Neural cell (in vitro differentiated cells): ENCODE results near the gene KIF6. TPM values are rescaled to one million over a fixed set of nuclear protein-coding genes. Genes with fewer than 3 reads are reported as not detected.

Experiments
- H2AFZ ChIP-seq: fragments of 200-600, 300-800 bp; sonication (generic), shearing (Covaris generic); 2 replicates; pipeline ENCODE4 v1.6.0; 2014; ENCODE audit warnings: low read depth, mild to moderate bottlenecking, antibody characterized with exemption, low read length, moderate library complexity
- H3F3A ChIP-seq: fragments of 200-600 bp; shearing (Covaris generic); 2 replicates; pipeline ENCODE4 v1.6.1; 2016; ENCODE audit warnings: mild to moderate bottlenecking, moderate library complexity, mixed read lengths, antibody characterized with exemption, low read length; ENCODE audit not compliant: insufficient read depth, poor library complexity, severe bottlenecking
- H3K27ac ChIP-seq: fragments of 200-600, 300-800 bp; sonication (generic), shearing (Covaris generic); 2 replicates; pipeline ENCODE4 v1.5.1; 2014; ENCODE audit warnings: mild to moderate bottlenecking, low read length, moderate library complexity
- H3K27me3 ChIP-seq: fragments of 300-800, 200-600 bp; sonication (generic), shearing (Covaris generic); 2 replicates; pipeline ENCODE4 v1.6.0; 2014; ENCODE audit warnings: mild to moderate bottlenecking, low read depth, low read length, moderate library complexity; ENCODE audit not compliant: insufficient read depth
- H3K36me3 ChIP-seq: fragments of 300-800, 200-600 bp; sonication (generic), shearing (Covaris generic); 2 replicates; pipeline ENCODE4 v1.5.1; 2014; ENCODE audit warnings: mild to moderate bottlenecking, antibody characterized with exemption, low read length, moderate library complexity; ENCODE audit not compliant: insufficient read depth
- H3K4me2 ChIP-seq: fragments of 300-800, 200-600 bp; sonication (generic), shearing (Covaris generic); 2 replicates; pipeline ENCODE4 v1.6.0; 2014; ENCODE audit warnings: mild to moderate bottlenecking, low read length
- H3K4me3 ChIP-seq: fragments of 300-800, 200-600 bp; sonication (generic), shearing (Covaris generic); 2 replicates; pipeline ENCODE4 v1.5.1; 2014; ENCODE audit warnings: mild to moderate bottlenecking, low read length, moderate library complexity
- H3K79me2 ChIP-seq: fragments of 200-600 bp; shearing (Covaris generic); replicated peaks from 2 replicates; pipeline ENCODE4 v1.6.0; 2014; ENCODE audit warnings: mild to moderate bottlenecking, low read length, moderate library complexity; ENCODE audit not compliant: insufficient read depth
- H3K9ac ChIP-seq: fragments of 300-800, 200-600 bp; sonication (generic), shearing (Covaris generic); 2 replicates; pipeline ENCODE4 v1.6.1; 2016; ENCODE audit warnings: mild to moderate bottlenecking, low read length, mixed read lengths
- H3K9me2 ChIP-seq: fragments of 200-600 bp; shearing (Covaris generic); 2 replicates; pipeline ENCODE4 v1.6.1; 2016; ENCODE audit warnings: mild to moderate bottlenecking, low read length, mixed read lengths; ENCODE audit not compliant: insufficient read depth
- H3K9me3 ChIP-seq: fragments of 200-600, 300-800 bp; sonication (generic), shearing (Covaris generic); 2 replicates; pipeline ENCODE4 v1.6.1; 2016; ENCODE audit warnings: mild to moderate bottlenecking, mixed run types, low read length, moderate library complexity, mixed read lengths
- H4K20me1 ChIP-seq: fragments of 200-600 bp; shearing (Covaris generic); 2 replicates; pipeline ENCODE4 v1.6.1; 2016; ENCODE audit warnings: mild to moderate bottlenecking, mixed run types; ENCODE audit not compliant: insufficient read depth
- EP300 ChIP-seq: fragments of 450-650 bp; conservative IDR thresholded peaks from 2 replicates; pipeline ENCODE4 v1.6.1; 2014; ENCODE audit warnings: antibody characterized with exemption, mild to moderate bottlenecking, moderate library complexity; ENCODE audit not compliant: poor library complexity, severe bottlenecking
- EZH2 ChIP-seq: fragments of 200-600, 300-800 bp; shearing (Covaris generic), sonication (generic); IDR thresholded peaks from 2 replicates; pipeline ENCODE4 v1.6.1; 2014; ENCODE audit warnings: antibody characterized with exemption, low read length, borderline replicate concordance, mild to moderate bottlenecking; ENCODE audit not compliant: insufficient read depth, poor library complexity, severe bottlenecking
- MXI1 ChIP-seq: fragments of 450-650 bp; conservative IDR thresholded peaks from 2 replicates; pipeline ENCODE4 v1.6.1; 2014; ENCODE audit warnings: antibody characterized with exemption, mild to moderate bottlenecking; ENCODE audit not compliant: poor library complexity, severe bottlenecking
- POLR2AphosphoS5 ChIP-seq: IDR thresholded peaks from 2 replicates; pipeline ENCODE4 v1.6.1; 2012
- RAD21 ChIP-seq: fragments of 450-650 bp; conservative IDR thresholded peaks from 2 replicates; pipeline ENCODE4 v1.6.1; 2014; ENCODE audit warnings: antibody characterized with exemption, mild to moderate bottlenecking, moderate library complexity
- SMC3 ChIP-seq: fragments of 450-650 bp; conservative IDR thresholded peaks from 2 replicates; pipeline ENCODE4 v1.6.1; 2014; ENCODE audit warnings: antibody characterized with exemption, mild to moderate bottlenecking, moderate library complexity; ENCODE audit not compliant: poor library complexity
- TAF1 ChIP-seq: IDR thresholded peaks from 2 replicates; pipeline ENCODE4 v1.6.1; 2012; ENCODE audit warnings: low read depth
- polyA plus RNA-seq: library from polyadenylated mRNA; depleted of rRNA; stranded (reverse); fragments of >200 nt; gene quantifications from 2 replicates; pipeline ENCODE4 v1.2.3, GENCODE V29; 2014
- TF ChIP-seq, protein P1 (sequence below): fragments of 450-650 bp; IDR thresholded peaks from 2 replicates; pipeline ENCODE4 v1.5.1; 2014; ENCODE audit warnings: antibody characterized with exemption, mild to moderate bottlenecking, moderate library complexity; ENCODE audit not compliant: poor library complexity, severe bottlenecking
- TF ChIP-seq, protein P2 (sequence below): IDR thresholded peaks from 2 replicates; pipeline ENCODE4 v1.6.1; 2012; ENCODE audit warnings: borderline replicate concordance

KIF6 gene
- polyA plus RNA-seq, 1 donor from 2014 or later, result 2.1 TPM

DNA sequence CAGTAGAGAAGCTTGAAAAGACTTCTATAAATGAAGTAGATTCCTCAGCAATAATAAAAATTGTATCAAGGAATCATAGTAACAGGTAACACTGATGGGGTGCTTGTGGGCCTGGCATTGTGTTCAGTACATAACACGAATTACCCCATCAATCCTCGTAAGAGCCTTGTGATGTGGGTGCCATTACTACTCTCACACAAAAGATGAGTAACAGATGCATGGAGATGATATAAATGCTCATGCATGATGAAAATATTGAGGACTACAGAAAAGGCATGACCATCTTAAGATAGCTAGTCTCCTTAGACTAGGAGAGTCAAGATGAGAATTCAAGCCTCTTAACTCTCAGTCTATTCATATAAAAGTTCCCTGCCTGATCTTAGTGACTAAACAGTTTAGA lies 158.1 kb downstream of the KIF6 start:
- Histone ChIP-seq H3K27ac (no peak overlapping the region), H3K27me3 (no peaks in the 10 kb centered on the region), H3K9me3 (no peaks in the 10 kb centered on the region), H3K79me2 (no peaks in the 10 kb centered on the region), H3K9me2 (no peaks in the 10 kb centered on the region), H3F3A (no peaks in the 10 kb centered on the region), H3K4me2 (no peak overlapping the region), H3K36me3 (no peaks in the 10 kb centered on the region), H3K4me3 (no peak overlapping the region), H2AFZ (no peak overlapping the region), H3K9ac (no peak overlapping the region), H4K20me1 (no peaks in the 10 kb centered on the region)
- TF ChIP-seq, protein P1, sequence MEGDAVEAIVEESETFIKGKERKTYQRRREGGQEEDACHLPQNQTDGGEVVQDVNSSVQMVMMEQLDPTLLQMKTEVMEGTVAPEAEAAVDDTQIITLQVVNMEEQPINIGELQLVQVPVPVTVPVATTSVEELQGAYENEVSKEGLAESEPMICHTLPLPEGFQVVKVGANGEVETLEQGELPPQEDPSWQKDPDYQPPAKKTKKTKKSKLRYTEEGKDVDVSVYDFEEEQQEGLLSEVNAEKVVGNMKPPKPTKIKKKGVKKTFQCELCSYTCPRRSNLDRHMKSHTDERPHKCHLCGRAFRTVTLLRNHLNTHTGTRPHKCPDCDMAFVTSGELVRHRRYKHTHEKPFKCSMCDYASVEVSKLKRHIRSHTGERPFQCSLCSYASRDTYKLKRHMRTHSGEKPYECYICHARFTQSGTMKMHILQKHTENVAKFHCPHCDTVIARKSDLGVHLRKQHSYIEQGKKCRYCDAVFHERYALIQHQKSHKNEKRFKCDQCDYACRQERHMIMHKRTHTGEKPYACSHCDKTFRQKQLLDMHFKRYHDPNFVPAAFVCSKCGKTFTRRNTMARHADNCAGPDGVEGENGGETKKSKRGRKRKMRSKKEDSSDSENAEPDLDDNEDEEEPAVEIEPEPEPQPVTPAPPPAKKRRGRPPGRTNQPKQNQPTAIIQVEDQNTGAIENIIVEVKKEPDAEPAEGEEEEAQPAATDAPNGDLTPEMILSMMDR, result no peak
- no peak for TF ChIP-seq MXI1
- no peak for TF ChIP-seq POLR2AphosphoS5
- no peak for TF ChIP-seq RAD21
- TF ChIP-seq TAF1, result no peak
- no peak for TF ChIP-seq EZH2
- TF ChIP-seq SMC3, result no peak
- TF ChIP-seq, protein P2, sequence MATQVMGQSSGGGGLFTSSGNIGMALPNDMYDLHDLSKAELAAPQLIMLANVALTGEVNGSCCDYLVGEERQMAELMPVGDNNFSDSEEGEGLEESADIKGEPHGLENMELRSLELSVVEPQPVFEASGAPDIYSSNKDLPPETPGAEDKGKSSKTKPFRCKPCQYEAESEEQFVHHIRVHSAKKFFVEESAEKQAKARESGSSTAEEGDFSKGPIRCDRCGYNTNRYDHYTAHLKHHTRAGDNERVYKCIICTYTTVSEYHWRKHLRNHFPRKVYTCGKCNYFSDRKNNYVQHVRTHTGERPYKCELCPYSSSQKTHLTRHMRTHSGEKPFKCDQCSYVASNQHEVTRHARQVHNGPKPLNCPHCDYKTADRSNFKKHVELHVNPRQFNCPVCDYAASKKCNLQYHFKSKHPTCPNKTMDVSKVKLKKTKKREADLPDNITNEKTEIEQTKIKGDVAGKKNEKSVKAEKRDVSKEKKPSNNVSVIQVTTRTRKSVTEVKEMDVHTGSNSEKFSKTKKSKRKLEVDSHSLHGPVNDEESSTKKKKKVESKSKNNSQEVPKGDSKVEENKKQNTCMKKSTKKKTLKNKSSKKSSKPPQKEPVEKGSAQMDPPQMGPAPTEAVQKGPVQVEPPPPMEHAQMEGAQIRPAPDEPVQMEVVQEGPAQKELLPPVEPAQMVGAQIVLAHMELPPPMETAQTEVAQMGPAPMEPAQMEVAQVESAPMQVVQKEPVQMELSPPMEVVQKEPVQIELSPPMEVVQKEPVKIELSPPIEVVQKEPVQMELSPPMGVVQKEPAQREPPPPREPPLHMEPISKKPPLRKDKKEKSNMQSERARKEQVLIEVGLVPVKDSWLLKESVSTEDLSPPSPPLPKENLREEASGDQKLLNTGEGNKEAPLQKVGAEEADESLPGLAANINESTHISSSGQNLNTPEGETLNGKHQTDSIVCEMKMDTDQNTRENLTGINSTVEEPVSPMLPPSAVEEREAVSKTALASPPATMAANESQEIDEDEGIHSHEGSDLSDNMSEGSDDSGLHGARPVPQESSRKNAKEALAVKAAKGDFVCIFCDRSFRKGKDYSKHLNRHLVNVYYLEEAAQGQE, result no peak
- no peak for TF ChIP-seq EP300

DNA sequence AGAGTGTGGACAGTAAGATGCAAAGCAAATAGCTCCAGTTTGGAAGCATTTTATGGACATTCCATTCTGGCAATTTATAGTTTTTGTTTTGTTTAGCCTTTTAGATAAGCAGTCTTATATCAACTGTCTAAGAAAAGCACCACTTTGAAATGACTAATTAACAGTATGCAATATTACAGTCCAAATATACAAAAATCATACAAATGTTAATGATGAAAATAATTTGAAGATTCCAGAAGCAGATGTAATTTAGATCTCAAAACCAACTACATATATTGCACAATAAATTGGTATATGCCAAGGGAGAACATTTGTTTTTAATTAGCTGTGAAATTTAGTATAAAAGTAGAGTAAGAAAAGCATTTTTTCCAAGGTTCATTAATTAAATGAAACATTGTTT lies 158.8 kb downstream of the KIF6 start:
- Histone ChIP-seq H3K9ac (no peak overlapping the region), H4K20me1 (no peaks in the 10 kb centered on the region), H3K4me2 (no peak overlapping the region), H3K27ac (no peak overlapping the region), H3K4me3 (no peak overlapping the region), H3F3A (no peaks in the 10 kb centered on the region), H3K36me3 (no peaks in the 10 kb centered on the region), H3K9me3 (no peaks in the 10 kb centered on the region), H3K27me3 (no peaks in the 10 kb centered on the region), H3K79me2 (no peaks in the 10 kb centered on the region), H3K9me2 (no peaks in the 10 kb centered on the region), H2AFZ (no peak overlapping the region)
- no peak for TF ChIP-seq POLR2AphosphoS5
- no peak for TF ChIP-seq SMC3
- TF ChIP-seq, protein P1, result no peak
- TF ChIP-seq TAF1, result no peak
- TF ChIP-seq EZH2, result no peak
- TF ChIP-seq, protein P2, result no peak
- TF ChIP-seq RAD21, result no peak
- TF ChIP-seq EP300, result no peak
- no peak for TF ChIP-seq MXI1
